ENCODE measurements around the gene SERPINA3. TPM values are rescaled to one million over a fixed set of nuclear protein-coding genes. Genes with fewer than 3 reads are reported as not detected.

SERPINA3 gene
- not detected for total RNA-seq

- POLR2A ChIA-PET, result no interaction called here
- H3K27ac Mint-ChIP-seq, result no peak within 1 kb of the TSS
- peaks cover 4% of the 10 kb centered on the region for H3K9me3 Mint-ChIP-seq
- H3K4me1 Mint-ChIP-seq (ENCODE audit: low read depth), result no peaks in the 10 kb centered on the region
- CTCF ChIA-PET, result interaction anchor here (0.5 to 0.7 kb wide), 2 partner anchors 30 to 169 kb away, joined by 3 to 5 read pairs; no protein-coding TSS in a partner anchor
- H3K27me3 Mint-ChIP-seq, result no peaks in the 10 kb centered on the region
- no peak for DNase-seq
- no peaks in the 10 kb centered on the region for H3K36me3 Mint-ChIP-seq (ENCODE audit: low read depth)
- H3K4me3 Mint-ChIP-seq, result no peak within 1 kb of the TSS
- TF ChIP-seq CTCF (IDR thresholded peaks at IDR 0.05), result no peak
- intact Hi-C loops (cut with micrococcal nuclease), result no loop called here
- ATAC-seq, result no peak
These were observed at the start of gene SERPINA3 for GRCh38 chr14:94612174-94612573. Gene SERPINA3, plus strand, starts transcription at chr14:94612391. Its CDS starts 2,051 bp downstream, at chr14:94614442.

GRCh38 chr14:94562941-94563883 is 49.0 kb upstream of the SERPINA3 start:
- Mint-ChIP-seq H3K4me1 (ENCODE audit: low read depth) (no peaks in the 10 kb centered on the region), H3K4me3 (no peak overlapping the region), H3K27me3 (peaks cover 11% of the 10 kb centered on the region), H3K9me3 (no peaks in the 10 kb centered on the region), H3K36me3 (ENCODE audit: low read depth) (no peaks in the 10 kb centered on the region), H3K27ac (no peak overlapping the region)
- POLR2A ChIA-PET, result no interaction called here
- ATAC-seq (no peak), DNase-seq (no peak)
- CTCF ChIA-PET, result interaction anchor here (2.0 kb wide), 1 partner anchor 14 kb away, joined by 5 read pairs; no protein-coding TSS in a partner anchor
- intact Hi-C loops (cut with micrococcal nuclease), result no loop called here
- TF ChIP-seq CTCF (IDR thresholded peaks at IDR 0.05), result no peak

GRCh38 chr14:94564381-94564780 is 47.8 kb upstream of the SERPINA3 start:
- Mint-ChIP-seq H3K36me3 (ENCODE audit: low read depth) (no peaks in the 10 kb centered on the region), H3K27me3 (peaks cover 5% of the 10 kb centered on the region), H3K27ac (no peak overlapping the region), H3K4me3 (no peak overlapping the region), H3K4me1 (ENCODE audit: low read depth) (no peaks in the 10 kb centered on the region), H3K9me3 (no peaks in the 10 kb centered on the region)
- ATAC-seq (no peak), DNase-seq (no peak)
- ChIA-PET CTCF (no interaction called here), POLR2A (no interaction called here)
- no peak for TF ChIP-seq CTCF (IDR thresholded peaks at IDR 0.05)
- intact Hi-C loops (cut with micrococcal nuclease), result no loop called here

- Mint-ChIP-seq H3K4me1 (ENCODE audit: low read depth) (no peaks in the 10 kb centered on the region), H3K27ac (no peak overlapping the region), H3K9me3 (no peaks in the 10 kb centered on the region), H3K27me3 (peaks cover 3% of the 10 kb centered on the region), H3K4me3 (no peak overlapping the region), H3K36me3 (ENCODE audit: low read depth) (no peaks in the 10 kb centered on the region)
- ChIA-PET CTCF (no interaction called here), POLR2A (no interaction called here)
- intact Hi-C loops (cut with micrococcal nuclease), result no loop called here
- ATAC-seq, result no peak
- no peak for TF ChIP-seq CTCF (IDR thresholded peaks at IDR 0.05)
- DNase-seq, result no peak
These were observed 44.0 kb upstream of the SERPINA3 start for GRCh38 chr14:94568186-94568585.

GRCh38 chr14:94569381-94570001 is 42.7 kb upstream of the SERPINA3 start:
- H3K36me3 Mint-ChIP-seq (ENCODE audit: low read depth), result no peaks in the 10 kb centered on the region
- ATAC-seq (no peak), DNase-seq (no peak)
- ChIA-PET CTCF (no interaction called here), POLR2A (no interaction called here)
- no peak overlapping the region for H3K4me3 Mint-ChIP-seq
- H3K9me3 Mint-ChIP-seq, result no peaks in the 10 kb centered on the region
- H3K27me3 Mint-ChIP-seq, result peaks cover 3% of the 10 kb centered on the region
- no peaks in the 10 kb centered on the region for H3K4me1 Mint-ChIP-seq (ENCODE audit: low read depth)
- intact Hi-C loops (cut with micrococcal nuclease), result no loop called here
- TF ChIP-seq CTCF (IDR thresholded peaks at IDR 0.05), result no peak
- H3K27ac Mint-ChIP-seq, result no peak overlapping the region
